Mononuclear cell (primary cell): ENCODE results near the gene DLX1. TPM values are rescaled to one million over a fixed set of nuclear protein-coding genes. Genes with fewer than 3 reads are reported as not detected.
"Not testable (repeated sequence)": the region's sequence is repeated elsewhere in the genome, so short reads cannot be mapped to it uniquely, and the experiment has no call there.

ENCODE experiments used
- H3K27me3 ChIP-seq: 2 replicates; pipeline ENCODE4 v1.6.0; 2011; ENCODE audit warnings: low read length, control low read depth; ENCODE audit not compliant: insufficient read depth
- H3K4me1 ChIP-seq: 2 replicates; pipeline ENCODE4 v1.5.1; 2011; ENCODE audit warnings: mild to moderate bottlenecking, low read length, control low read depth; ENCODE audit not compliant: insufficient read depth
- H3K4me3 ChIP-seq: 2 replicates; pipeline ENCODE4 v1.5.1; 2011; ENCODE audit warnings: mild to moderate bottlenecking, low read length, moderate library complexity
- H3K9me3 ChIP-seq: 2 replicates; pipeline ENCODE4 v1.5.1; 2011; ENCODE audit warnings: low read depth, mild to moderate bottlenecking, control low read depth, low read length
- total RNA-seq: library from RNA; depleted of rRNA; stranded (reverse); fragments of >200 nt; gene quantifications from one replicate; pipeline ENCODE4 v1.2.3, GENCODE V29; 2012

DLX1 gene
- total RNA-seq, 1 donor: not detected

DNA sequence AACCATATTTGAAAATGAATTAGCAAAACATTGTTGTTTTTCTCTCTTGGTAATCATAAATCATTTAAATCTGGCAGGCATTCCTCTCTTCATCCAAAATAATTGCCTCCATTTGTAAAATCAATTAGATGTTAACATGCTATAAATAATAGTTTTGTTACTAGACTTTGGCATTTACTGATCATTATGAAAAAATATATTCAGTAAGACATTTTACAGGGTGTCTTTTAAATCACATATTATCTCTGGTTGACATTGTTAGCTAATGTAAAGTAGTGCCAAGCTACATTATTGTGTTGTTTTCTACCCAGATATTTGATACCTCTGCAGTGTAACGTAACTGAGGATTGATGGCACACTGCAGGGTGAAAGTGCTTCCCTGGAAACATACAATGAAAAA is 31.8 kb upstream of the DLX1 start:
- H3K4me3 ChIP-seq: no peak overlapping the region
- H3K4me1 ChIP-seq: no peaks in the 10 kb centered on the region
- H3K9me3 ChIP-seq: no peaks in the 10 kb centered on the region
- no peaks in the 10 kb centered on the region for H3K27me3 ChIP-seq

GRCh38 chr2:172056293-172056692 is 29.0 kb upstream of the DLX1 start:
- Histone ChIP-seq H3K4me1 (no peaks in the 10 kb centered on the region), H3K4me3 (no peak overlapping the region), H3K27me3 (no peaks in the 10 kb centered on the region), H3K9me3 (no peaks in the 10 kb centered on the region)

- Histone ChIP-seq H3K27me3 (no peaks in the 10 kb centered on the region), H3K4me3 (no peak overlapping the region), H3K9me3 (no peaks in the 10 kb centered on the region), H3K4me1 (no peaks in the 10 kb centered on the region)
Observed at GRCh38 chr2:172058660-172059059, 26.6 kb upstream of the DLX1 start.

- H3K27me3 ChIP-seq, H3K4me1 ChIP-seq, H3K9me3 ChIP-seq, H3K4me3 ChIP-seq: not testable (repeated sequence)
Observed at GRCh38 chr2:172060118-172060517, 25.2 kb upstream of the DLX1 start.

GRCh38 chr2:172062402-172063004 is 22.8 kb upstream of the DLX1 start:
- no peaks in the 10 kb centered on the region for H3K4me1 ChIP-seq
- no peak overlapping the region for H3K4me3 ChIP-seq
- no peaks in the 10 kb centered on the region for H3K27me3 ChIP-seq
- no peaks in the 10 kb centered on the region for H3K9me3 ChIP-seq

GRCh38 chr2:172063446-172063845 is 21.9 kb upstream of the DLX1 start:
- Histone ChIP-seq H3K4me3 (no peak overlapping the region), H3K4me1 (no peaks in the 10 kb centered on the region), H3K27me3 (no peaks in the 10 kb centered on the region), H3K9me3 (no peaks in the 10 kb centered on the region)

- no peaks in the 10 kb centered on the region for H3K4me1 ChIP-seq
- H3K4me3 ChIP-seq: no peak overlapping the region
- H3K9me3 ChIP-seq: no peaks in the 10 kb centered on the region
- H3K27me3 ChIP-seq: no peaks in the 10 kb centered on the region
Observed at GRCh38 chr2:172065111-172065510, 20.2 kb upstream of the DLX1 start.

DNA sequence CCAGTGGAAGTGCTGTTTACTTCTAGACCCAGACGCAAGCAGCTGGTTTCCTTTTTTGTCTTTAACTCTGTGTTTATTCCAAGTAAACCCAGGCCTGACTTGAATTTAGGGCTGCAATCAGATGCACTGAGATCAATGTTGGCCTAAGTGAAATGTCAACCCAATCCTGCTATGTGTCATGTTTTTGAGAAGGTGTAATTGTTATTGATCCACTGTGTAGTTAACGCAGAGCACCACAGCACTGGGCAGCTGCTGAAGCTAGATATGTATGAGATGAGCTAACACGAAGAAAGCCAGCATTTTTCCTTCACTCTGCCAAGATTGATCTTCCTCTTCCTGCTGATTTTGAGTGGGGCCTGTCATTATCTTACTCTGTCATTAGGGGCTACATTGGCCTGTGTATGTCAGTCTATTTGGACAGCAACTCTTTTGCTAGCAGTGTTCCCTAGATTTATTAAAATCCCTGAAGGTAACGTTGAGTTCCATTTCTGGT is 18.9 kb upstream of the DLX1 start:
- H3K4me3 ChIP-seq: no peak overlapping the region
- H3K4me1 ChIP-seq: no peaks in the 10 kb centered on the region
- H3K9me3 ChIP-seq: no peaks in the 10 kb centered on the region
- H3K27me3 ChIP-seq: no peaks in the 10 kb centered on the region

- not testable (repeated sequence) for H3K9me3 ChIP-seq, H3K4me1 ChIP-seq, H3K4me3 ChIP-seq, H3K27me3 ChIP-seq
Observed at GRCh38 chr2:172067905-172068304, 17.4 kb upstream of the DLX1 start.

DNA sequence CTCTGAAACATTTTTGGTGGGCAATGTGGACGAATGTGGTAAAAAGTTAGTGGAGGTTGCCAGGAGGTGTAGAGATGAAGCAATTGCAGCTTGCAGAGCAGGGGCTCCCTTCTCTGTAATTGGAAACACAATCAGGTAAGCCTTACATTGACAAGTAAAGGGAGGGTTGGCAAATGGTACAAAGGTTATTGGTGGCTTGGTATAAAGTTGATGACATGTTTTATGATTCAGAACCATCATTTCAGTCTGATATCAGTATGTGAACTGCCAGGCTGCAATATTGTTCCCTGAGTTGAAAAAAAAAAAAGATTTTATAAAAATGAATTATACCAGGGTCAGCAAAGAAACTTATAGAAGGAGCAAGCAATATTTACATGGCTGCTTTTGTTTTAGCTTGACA is 14.4 kb upstream of the DLX1 start:
- no peaks in the 10 kb centered on the region for H3K9me3 ChIP-seq
- H3K27me3 ChIP-seq: no peaks in the 10 kb centered on the region
- H3K4me3 ChIP-seq: no peak overlapping the region
- H3K4me1 ChIP-seq: no peaks in the 10 kb centered on the region

DNA sequence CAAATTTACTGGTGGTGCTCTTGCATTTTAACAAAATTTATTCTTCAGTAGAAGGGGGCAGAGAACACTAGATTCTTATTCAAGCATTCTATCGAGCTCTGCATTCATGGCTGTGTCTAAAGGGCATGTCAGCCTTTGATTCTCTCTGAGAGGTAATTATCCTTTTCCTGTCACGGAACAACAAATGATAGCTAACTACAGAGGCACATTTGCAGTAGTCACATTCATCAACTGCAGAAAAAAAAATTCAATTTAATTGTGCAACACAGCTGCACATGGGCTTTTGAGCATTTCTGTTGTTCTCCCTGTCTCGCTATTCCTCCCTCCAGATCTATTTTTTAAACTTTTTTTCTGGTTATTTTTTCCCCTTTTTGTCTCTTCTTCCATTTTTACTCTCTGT is 13.0 kb upstream of the DLX1 start:
- Histone ChIP-seq H3K27me3 (peaks cover 5% of the 10 kb centered on the region), H3K4me1 (no peaks in the 10 kb centered on the region), H3K9me3 (no peaks in the 10 kb centered on the region)

DNA sequence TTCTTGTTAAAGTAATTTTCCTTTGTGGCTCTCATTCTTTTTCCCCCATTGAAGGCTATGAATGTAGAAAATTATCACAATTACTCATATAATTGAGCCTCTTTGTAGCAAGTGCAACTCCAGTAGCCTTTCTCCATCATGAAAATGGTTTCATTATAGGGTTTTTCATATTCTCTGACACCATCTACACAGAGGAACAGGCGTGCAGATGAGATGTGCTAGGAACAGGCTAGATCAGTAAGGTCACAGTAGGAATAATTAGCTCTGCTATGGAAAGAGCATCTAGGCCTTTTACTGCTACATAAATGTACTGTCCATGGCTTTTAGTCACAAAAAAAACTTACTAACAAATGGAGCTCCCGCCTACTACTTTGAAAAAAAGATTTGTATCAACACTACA is 12.6 kb upstream of the DLX1 start:
- H3K9me3 ChIP-seq: no peaks in the 10 kb centered on the region
- no peaks in the 10 kb centered on the region for H3K4me1 ChIP-seq
- peaks cover 5% of the 10 kb centered on the region for H3K27me3 ChIP-seq
- H3K4me3 ChIP-seq: no peak overlapping the region

More for the DNA sequence above, 13.0 kb upstream of the DLX1 start:
- H3K4me3 ChIP-seq: no peak overlapping the region

DNA sequence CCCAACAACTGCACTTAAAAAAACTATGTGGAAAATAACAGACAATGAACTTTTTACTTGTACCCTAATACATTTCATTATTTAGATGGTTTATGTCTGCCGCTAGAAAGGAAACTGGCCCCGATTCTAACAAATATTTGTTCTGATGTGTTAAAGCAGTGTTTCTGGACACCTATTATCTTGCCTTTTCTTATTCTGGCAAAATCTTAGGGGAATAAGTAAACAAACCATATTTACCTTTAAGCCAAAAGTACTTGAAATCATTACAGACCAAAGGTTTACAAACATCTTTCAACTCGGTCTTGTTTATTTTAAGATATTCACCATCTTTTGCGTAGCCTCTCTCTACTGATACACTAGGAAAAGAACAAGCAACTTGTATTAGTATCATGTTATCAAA is 11.8 kb upstream of the DLX1 start:
- H3K4me3 ChIP-seq: no peak overlapping the region

DNA sequence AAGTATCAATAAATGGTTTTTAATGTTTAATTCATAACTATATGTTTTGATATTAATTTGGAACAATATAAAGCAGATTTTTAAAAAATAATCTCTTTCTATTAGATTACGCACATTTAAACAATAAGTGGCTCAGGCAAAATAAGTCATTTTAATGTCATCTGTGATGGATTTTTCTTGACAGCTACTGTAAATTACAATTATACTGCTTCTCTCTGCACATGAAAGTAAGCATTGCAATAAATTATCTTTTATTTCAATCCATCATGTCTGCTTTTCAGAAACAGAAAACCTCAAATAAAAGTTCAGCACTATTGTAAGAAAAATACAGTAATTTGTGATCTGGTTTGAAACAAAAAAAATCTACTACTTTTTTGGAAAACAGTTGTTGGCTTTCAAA is 11.1 kb upstream of the DLX1 start:
- Histone ChIP-seq H3K4me3 (no peak overlapping the region), H3K4me1 (no peaks in the 10 kb centered on the region), H3K27me3 (peaks cover 14% of the 10 kb centered on the region), H3K9me3 (no peaks in the 10 kb centered on the region)

More for the DNA sequence above, 11.8 kb upstream of the DLX1 start:
- Histone ChIP-seq H3K4me1 (no peaks in the 10 kb centered on the region), H3K27me3 (peaks cover 6% of the 10 kb centered on the region), H3K9me3 (no peaks in the 10 kb centered on the region)

DNA sequence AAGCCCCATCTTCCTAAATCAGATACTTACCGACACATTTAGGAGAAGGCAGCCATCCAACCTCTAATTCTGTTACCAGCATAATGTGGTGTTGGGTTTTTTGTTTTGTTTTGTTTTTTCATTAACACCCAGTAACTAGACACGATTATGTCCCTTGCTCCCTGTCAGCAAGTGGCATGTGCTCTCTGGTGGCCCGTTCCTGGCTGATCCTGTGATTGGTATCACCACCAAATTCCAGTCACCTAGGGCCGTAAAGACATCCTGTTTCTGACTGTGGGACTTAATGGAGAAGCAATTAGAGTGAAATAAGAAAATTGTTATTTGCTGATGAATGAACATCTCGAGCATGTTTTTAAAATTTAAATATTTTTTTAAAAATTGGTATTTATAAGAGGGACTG is 5.9 kb upstream of the DLX1 start:
- Histone ChIP-seq H3K9me3 (no peaks in the 10 kb centered on the region), H3K4me3 (no peak overlapping the region), H3K4me1 (peaks cover 34% of the 10 kb centered on the region), H3K27me3 (peaks cover 65% of the 10 kb centered on the region)

GRCh38 chr2:172079838-172080640 is 5.3 kb upstream of the DLX1 start:
- Histone ChIP-seq H3K27me3 (peaks cover 72% of the 10 kb centered on the region), H3K4me3 (no peak overlapping the region), H3K9me3 (no peaks in the 10 kb centered on the region)

More at GRCh38 chr2:172079838-172080640, 5.3 kb upstream of the DLX1 start:
- peaks cover 40% of the 10 kb centered on the region for H3K4me1 ChIP-seq
